ENCODE measurements around the gene KRTAP9-6. TPM values are rescaled to one million over a fixed set of nuclear protein-coding genes. Genes with fewer than 3 reads are reported as not detected.

Gene KRTAP9-6
- polyA plus RNA-seq, 1 donor from 2014 or later: not detected

DNA sequence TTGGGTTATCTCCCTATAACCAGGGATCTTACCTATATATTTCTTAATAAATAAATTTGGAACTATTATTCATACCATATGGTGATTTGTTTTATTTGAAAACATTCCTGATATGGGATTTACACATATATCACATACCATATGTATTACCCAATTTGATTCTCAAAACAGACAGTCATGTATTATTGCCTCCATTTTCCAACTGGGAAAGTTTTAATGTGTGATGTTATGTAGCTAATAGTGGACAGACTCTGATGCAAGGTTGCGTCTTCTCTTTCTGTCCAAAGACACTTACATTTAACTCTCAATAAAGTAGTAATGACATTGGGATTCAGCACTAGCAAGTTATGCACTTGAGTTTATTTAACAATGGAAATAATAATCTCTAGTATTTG lies 8.9 kb upstream of the KRTAP9-6 start:
- no peak overlapping the region for H3K4me3 ChIP-seq (ENCODE audit: low read length)
- no peak overlapping the region for H3K9ac ChIP-seq (ENCODE audit: low read length)
- H3K36me3 ChIP-seq (ENCODE audit: insufficient read depth, low read length): no peaks in the 10 kb centered on the region
- H2AFZ ChIP-seq (ENCODE audit: low read depth, low read length): no peak overlapping the region
- H3F3A ChIP-seq (ENCODE audit: insufficient read depth, low read length, poor library complexity, severe bottlenecking): no peaks in the 10 kb centered on the region
- no peak for TF ChIP-seq TAF1 (IDR thresholded peaks at IDR 0.05; ENCODE audit: low read depth)
- TF ChIP-seq MXI1 (conservative IDR thresholded peaks at IDR 0.05; ENCODE audit: poor library complexity, severe bottlenecking): no peak
- TF ChIP-seq, protein P1, sequence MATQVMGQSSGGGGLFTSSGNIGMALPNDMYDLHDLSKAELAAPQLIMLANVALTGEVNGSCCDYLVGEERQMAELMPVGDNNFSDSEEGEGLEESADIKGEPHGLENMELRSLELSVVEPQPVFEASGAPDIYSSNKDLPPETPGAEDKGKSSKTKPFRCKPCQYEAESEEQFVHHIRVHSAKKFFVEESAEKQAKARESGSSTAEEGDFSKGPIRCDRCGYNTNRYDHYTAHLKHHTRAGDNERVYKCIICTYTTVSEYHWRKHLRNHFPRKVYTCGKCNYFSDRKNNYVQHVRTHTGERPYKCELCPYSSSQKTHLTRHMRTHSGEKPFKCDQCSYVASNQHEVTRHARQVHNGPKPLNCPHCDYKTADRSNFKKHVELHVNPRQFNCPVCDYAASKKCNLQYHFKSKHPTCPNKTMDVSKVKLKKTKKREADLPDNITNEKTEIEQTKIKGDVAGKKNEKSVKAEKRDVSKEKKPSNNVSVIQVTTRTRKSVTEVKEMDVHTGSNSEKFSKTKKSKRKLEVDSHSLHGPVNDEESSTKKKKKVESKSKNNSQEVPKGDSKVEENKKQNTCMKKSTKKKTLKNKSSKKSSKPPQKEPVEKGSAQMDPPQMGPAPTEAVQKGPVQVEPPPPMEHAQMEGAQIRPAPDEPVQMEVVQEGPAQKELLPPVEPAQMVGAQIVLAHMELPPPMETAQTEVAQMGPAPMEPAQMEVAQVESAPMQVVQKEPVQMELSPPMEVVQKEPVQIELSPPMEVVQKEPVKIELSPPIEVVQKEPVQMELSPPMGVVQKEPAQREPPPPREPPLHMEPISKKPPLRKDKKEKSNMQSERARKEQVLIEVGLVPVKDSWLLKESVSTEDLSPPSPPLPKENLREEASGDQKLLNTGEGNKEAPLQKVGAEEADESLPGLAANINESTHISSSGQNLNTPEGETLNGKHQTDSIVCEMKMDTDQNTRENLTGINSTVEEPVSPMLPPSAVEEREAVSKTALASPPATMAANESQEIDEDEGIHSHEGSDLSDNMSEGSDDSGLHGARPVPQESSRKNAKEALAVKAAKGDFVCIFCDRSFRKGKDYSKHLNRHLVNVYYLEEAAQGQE (IDR thresholded peaks at IDR 0.05; ENCODE audit: borderline replicate concordance): no peak
- TF ChIP-seq RAD21 (conservative IDR thresholded peaks at IDR 0.05): no peak
- no peak for TF ChIP-seq EP300 (conservative IDR thresholded peaks at IDR 0.05; ENCODE audit: poor library complexity, severe bottlenecking)
- no peaks in the 10 kb centered on the region for H3K9me2 ChIP-seq (ENCODE audit: insufficient read depth, low read length)
- no peaks in the 10 kb centered on the region for H3K79me2 ChIP-seq (replicated peaks; ENCODE audit: insufficient read depth, low read length)
- H3K4me2 ChIP-seq (ENCODE audit: low read length): no peak overlapping the region
- H4K20me1 ChIP-seq (ENCODE audit: insufficient read depth): no peaks in the 10 kb centered on the region
- H3K27me3 ChIP-seq (ENCODE audit: insufficient read depth, low read depth, low read length): no peaks in the 10 kb centered on the region
- no peaks in the 10 kb centered on the region for H3K9me3 ChIP-seq (ENCODE audit: low read length)
- no peak overlapping the region for H3K27ac ChIP-seq (ENCODE audit: low read length)

DNA sequence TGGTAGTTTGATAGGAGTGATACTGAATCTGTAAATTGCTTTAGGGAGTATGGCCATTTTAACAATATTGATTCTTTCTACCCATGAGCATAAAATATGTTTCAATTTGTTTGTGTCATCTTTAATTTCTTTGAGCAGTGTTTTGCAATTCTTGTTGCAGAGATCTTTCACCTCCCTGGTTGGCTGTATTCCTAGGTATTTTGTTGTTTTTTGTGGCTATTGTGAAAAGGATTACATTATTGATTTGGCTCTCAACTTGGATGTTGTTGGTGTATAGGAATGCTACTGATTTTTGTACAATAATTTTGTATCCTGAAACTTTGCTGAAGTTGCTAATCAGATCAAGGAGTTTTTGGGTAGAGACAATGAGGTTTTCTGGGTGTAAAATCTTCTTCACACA lies 6.8 kb upstream of the KRTAP9-6 start:
- no peak overlapping the region for H2AFZ ChIP-seq (ENCODE audit: low read depth, low read length)
- H3K4me3 ChIP-seq (ENCODE audit: low read length): no peak overlapping the region
- H3K9me3 ChIP-seq (ENCODE audit: low read length): no peaks in the 10 kb centered on the region
- H3K9me2 ChIP-seq (ENCODE audit: insufficient read depth, low read length): no peaks in the 10 kb centered on the region
- TF ChIP-seq RAD21 (conservative IDR thresholded peaks at IDR 0.05): no peak
- TF ChIP-seq MXI1 (conservative IDR thresholded peaks at IDR 0.05; ENCODE audit: poor library complexity, severe bottlenecking): no peak
- TF ChIP-seq EP300 (conservative IDR thresholded peaks at IDR 0.05; ENCODE audit: poor library complexity, severe bottlenecking): no peak
- TF ChIP-seq, protein P1 (IDR thresholded peaks at IDR 0.05; ENCODE audit: borderline replicate concordance): no peak
- TF ChIP-seq EZH2 (IDR thresholded peaks at IDR 0.05; ENCODE audit: borderline replicate concordance, insufficient read depth, low read length, poor library complexity, severe bottlenecking): no peak
- TF ChIP-seq, protein P2, sequence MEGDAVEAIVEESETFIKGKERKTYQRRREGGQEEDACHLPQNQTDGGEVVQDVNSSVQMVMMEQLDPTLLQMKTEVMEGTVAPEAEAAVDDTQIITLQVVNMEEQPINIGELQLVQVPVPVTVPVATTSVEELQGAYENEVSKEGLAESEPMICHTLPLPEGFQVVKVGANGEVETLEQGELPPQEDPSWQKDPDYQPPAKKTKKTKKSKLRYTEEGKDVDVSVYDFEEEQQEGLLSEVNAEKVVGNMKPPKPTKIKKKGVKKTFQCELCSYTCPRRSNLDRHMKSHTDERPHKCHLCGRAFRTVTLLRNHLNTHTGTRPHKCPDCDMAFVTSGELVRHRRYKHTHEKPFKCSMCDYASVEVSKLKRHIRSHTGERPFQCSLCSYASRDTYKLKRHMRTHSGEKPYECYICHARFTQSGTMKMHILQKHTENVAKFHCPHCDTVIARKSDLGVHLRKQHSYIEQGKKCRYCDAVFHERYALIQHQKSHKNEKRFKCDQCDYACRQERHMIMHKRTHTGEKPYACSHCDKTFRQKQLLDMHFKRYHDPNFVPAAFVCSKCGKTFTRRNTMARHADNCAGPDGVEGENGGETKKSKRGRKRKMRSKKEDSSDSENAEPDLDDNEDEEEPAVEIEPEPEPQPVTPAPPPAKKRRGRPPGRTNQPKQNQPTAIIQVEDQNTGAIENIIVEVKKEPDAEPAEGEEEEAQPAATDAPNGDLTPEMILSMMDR (IDR thresholded peaks at IDR 0.05; ENCODE audit: poor library complexity, severe bottlenecking): no peak
- TF ChIP-seq SMC3 (conservative IDR thresholded peaks at IDR 0.05; ENCODE audit: poor library complexity): no peak
- TF ChIP-seq POLR2AphosphoS5 (IDR thresholded peaks at IDR 0.05): no peak
- no peak for TF ChIP-seq TAF1 (IDR thresholded peaks at IDR 0.05; ENCODE audit: low read depth)
- H3K36me3 ChIP-seq (ENCODE audit: insufficient read depth, low read length): no peaks in the 10 kb centered on the region
- H3K27me3 ChIP-seq (ENCODE audit: insufficient read depth, low read depth, low read length): no peaks in the 10 kb centered on the region
- H3K27ac ChIP-seq (ENCODE audit: low read length): no peak overlapping the region
- no peak overlapping the region for H3K9ac ChIP-seq (ENCODE audit: low read length)
- H3F3A ChIP-seq (ENCODE audit: insufficient read depth, low read length, poor library complexity, severe bottlenecking): no peaks in the 10 kb centered on the region
- no peak overlapping the region for H3K4me2 ChIP-seq (ENCODE audit: low read length)
- H3K79me2 ChIP-seq (replicated peaks; ENCODE audit: insufficient read depth, low read length): no peaks in the 10 kb centered on the region
- no peaks in the 10 kb centered on the region for H4K20me1 ChIP-seq (ENCODE audit: insufficient read depth)

Measured in neural cell (in vitro differentiated cells).